C1 segment of cervical spinal cord (tissue), 14 donors: Measurements from ENCODE around the gene ELOF1.
A peak's percentile ranks its signal among the peaks of the same experiment; 100 is the strongest.
"Not testable (repeated sequence)": the region's sequence is repeated elsewhere in the genome, so short reads cannot be mapped to it uniquely, and the experiment has no call there.

Experiments
- DNase-seq, 14 donors: peaks; one replicate each; lab custom pipeline; 2025; lab: John Stamatoyannopoulos, UW

The ELOF1 gene

GRCh38 chr19:11558881-11559828 lies at the start of gene ELOF1:
Gene ELOF1 (minus strand): TSS chr19:11559230. CDS start chr19:11554347, 4,883 bp downstream.
- peak; percentile 88 to 98 (median 96) for DNase-seq

GRCh38 chr19:11606484-11606883 lies 47.5 kb upstream of the ELOF1 start:
- DNase-seq, result no peak

DNA sequence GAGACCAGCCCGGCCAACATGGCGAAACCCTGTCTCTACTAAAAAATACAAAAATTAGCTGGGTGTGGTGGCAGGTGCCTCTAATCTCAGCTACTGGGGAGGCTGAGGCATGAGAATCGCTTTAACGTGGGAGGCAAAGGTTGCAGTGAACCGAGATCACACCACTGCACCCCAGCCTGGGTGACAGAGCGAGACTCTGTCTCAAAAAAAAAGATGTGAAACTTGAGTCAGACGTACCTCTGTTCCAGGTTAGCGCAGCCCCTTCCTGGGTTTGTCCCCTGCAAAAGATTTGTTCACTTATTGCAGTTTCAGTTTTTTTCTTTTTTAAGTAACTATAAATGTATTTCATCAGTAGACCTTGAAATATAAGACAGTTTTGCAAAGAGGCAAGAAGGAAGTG lies 40.7 kb upstream of the ELOF1 start:
- not testable (repeated sequence) for DNase-seq

DNA sequence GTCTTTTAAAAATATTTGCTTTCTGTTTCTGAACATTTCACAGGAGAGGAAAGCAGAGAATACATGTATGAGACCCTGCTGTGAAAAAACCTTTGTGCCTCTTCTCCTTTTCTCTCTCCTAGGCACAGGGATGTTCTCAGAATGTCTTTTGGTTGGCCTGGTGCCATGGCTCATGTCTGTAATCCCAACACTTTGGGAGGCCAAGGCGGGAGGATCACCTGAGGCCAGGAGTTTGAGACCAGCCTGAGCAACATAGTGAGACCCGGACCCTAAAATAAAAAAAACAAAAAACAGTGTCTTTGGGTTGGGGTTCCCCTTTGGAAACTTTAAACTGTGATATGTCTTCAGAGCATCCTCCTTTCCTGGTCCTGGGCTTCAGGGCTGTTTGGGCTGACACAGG lies 39.7 kb upstream of the ELOF1 start:
- DNase-seq, result no peak

- DNase-seq, result no peak
Observed at GRCh38 chr19:11598103-11598483, 39.1 kb upstream of the ELOF1 start.

DNA sequence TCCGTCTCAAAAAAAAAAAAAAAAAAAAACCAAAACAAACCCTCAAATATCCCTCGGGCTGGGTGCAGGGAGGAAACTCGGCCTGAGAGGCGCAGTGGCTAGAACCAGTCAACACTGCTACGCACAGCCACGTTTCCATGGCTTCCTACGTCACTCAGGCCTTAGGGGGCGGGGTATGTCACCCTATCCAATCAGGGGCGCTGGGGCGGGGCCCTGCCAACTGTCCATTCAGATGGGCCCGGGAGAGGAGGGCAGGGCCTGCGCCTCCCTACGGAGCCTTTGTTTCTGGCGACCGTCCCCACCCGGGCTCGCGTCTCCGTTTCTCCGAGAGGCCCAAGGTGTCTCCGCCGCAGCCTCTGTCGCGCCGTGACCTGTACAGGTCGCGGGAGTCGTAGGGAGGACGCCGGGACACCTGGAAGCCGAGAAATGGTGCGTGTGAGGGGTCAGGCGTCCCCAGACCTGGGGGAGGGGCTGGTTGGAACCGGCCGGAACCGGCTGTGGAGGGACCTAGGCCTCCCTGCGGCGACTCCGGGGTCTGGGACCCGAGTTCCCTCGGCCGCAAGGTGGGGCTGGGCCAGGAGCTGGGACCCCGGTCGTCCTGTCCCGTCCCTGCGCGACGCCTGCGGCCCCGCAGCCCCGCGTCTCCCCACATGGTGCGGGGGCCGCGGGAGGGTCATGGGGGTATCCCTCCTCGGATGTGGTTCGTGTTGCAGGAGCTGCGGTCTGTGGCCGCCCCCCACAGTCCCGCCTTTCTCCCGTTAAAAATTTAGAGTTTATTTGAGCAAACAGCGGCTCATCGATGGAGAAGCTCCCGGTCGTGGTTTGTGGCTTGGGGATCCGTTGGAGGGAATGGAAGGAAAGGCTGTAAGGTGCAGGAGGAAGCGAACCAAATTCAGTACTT lies 38.4 kb upstream of the ELOF1 start, which contains the start of gene ZNF627:
ZNF627 (plus strand) TSS at position 282 of the 901 bp plus-strand sequence; CDS start at position 427, 145 bp downstream.
- peak; percentile 61 to 96 (median 93) for DNase-seq

DNA sequence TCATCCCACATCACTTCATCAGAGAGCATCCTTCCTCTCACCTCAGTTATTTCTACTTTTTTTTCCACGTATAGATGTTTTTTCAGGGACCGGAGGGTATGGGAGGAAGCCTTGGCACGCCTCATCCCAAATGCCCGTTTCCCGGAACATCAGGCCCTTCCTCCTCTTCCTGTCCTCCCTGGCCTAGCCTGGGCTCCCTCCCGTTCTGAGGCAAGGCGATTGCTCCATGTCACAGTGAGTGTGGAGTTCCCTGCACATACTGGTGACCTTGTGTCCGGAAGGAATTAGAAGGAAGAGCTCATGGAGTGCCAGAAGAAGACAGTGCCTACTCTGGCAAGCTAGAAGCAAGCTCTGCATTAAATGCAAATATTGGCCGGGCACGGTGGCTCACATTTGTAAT lies 37.1 kb upstream of the ELOF1 start:
- DNase-seq, result no peak

- DNase-seq, result no peak
Observed at GRCh38 chr19:11594084-11594483, 35.1 kb upstream of the ELOF1 start.

- peak in 1 of 14 donors; percentile 26 for DNase-seq
Observed at GRCh38 chr19:11587975-11588631, 29.1 kb upstream of the ELOF1 start.

GRCh38 chr19:11587302-11587974 lies 28.4 kb upstream of the ELOF1 start:
- peak in 12 of 14 donors; percentile 2 to 69 (median 34) for DNase-seq

- DNase-seq, result no peak
Observed at GRCh38 chr19:11586331-11586730, 27.3 kb upstream of the ELOF1 start.

GRCh38 chr19:11581740-11582139 lies 22.7 kb upstream of the ELOF1 start:
- no peak for DNase-seq

DNA sequence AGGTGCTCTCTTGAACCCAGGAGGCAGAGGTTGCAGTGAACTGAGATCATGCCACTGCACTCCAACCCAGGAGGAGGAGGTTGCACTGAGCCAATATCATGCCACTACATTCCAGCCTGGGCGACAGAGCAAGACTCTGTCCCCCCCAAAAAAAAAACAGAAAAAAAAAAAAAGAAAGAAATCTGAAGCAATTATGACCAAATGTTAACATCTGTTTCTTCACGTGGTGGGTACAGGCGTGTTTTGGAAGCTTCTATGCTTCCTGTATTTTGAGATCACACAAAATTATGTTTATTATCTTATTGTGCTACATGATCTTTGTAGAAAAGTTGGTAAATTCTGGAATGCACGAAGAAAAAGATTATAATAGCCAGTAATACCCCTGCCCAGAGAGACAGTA lies 21.1 kb upstream of the ELOF1 start:
- no peak for DNase-seq

DNA sequence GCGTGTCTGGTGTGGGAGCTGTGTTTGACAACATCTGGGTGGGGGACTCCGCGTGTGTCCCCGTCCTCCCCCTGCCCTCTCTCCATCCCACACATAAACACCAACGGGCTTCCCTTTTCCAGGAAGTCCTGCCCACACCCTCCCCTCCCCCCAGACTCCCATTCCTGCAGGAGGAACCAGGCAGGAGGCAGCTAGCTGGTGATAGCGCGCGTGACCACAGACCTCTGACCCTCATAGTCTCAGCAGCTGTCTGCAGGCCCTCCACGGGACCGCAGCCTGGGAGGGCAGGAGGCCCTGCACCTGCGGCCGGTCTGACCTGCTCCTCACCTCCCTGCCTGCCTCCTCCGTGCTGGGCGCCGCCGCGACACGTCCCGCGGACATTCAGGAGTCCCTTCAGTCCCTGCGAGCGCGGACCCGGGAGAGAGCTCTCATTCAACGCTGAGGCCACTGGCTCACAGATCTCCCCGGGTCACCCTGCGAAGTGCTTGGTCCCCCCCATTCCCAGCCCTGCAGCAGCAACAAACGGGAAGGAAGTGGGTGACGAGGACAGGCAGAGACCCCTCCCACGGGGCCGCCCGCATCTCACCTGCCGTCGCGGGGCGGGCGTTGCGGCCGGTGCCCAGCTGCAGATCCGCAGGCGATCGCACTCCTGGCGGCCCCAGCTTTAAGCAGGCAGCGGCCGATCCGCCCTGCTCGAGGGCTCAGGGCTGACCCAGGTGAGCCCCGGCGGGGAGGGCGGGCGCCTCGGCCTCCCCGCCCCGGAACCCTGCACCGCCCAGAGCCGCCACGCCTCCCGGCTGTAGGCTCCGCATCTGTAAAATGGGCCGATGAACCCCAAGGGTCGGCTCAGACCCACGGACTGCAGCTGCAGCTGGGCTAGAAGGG lies 19.5 kb upstream of the ELOF1 start:
- peak in 1 of 14 donors; percentile 8 for DNase-seq

DNA sequence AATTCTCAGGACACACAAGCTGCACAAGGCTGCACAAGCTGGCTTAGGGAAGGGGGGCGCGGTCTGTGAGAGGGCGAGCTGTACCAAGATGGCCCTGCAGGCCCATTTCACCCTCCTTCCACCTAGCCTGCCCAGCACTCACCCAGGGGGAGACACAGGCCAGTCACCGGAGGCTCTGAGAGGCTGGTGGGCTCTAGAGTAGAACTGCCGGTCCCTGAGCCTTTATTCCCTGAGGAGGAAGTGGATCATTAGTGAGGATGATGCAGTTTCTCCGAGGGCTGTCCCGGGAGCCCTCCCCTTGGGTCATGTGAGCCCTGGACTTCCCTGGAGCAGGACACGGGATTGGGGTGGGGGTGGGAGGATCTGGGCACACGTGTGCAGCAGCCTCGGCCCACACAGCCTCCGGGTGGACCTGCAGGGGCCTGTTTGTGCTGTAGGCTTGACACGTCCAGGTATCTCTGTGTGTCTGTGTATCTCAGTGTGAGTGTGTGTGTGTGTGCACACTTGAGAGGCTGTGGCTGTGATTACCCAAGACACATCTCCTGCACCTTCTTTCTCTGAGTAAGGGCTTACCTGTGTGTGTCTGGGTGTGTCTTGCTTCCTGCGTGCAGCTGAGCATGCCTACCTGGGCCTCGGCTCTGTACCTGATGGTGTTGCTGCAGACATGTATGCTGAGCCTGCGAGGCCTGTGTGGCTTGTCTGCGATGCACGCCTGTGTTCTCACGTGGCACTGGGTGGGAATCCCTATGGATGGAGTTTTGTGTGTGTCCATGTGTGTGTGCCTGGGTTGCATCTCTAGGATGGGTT lies 18.6 kb upstream of the ELOF1 start, which contains the start of gene ACP5:
ACP5 (minus strand) TSS at position 195 of the 807 bp plus-strand sequence. CDS start 328 bp downstream, outside the sequence.
- no peak for DNase-seq

GRCh38 chr19:11576227-11576626 lies 17.2 kb upstream of the ELOF1 start:
- no peak for DNase-seq

DNA sequence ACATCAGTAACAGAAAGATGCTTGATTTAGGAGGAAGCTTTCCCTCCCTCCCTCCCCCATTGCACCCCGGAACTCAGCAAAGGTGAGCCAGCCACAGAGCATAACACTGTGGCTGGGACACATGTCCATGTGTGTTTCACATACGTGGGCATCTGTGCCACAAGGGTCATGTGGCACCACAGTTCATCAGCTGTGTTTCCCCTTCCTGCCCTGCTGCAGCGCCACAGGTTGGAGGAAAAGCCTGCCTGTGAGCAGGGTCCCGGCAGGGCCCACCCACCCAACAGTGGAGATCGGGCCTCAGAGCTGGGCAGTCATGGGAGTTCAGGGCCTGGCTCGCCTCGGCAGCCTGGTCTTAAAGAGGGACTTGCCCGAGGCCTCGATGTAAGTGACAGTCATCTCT lies 15.7 kb upstream of the ELOF1 start:
- DNase-seq, result no peak

GRCh38 chr19:11573763-11574162 lies 14.7 kb upstream of the ELOF1 start:
- not testable (repeated sequence) for DNase-seq

- DNase-seq, result not testable (repeated sequence)
Observed at GRCh38 chr19:11573354-11573753, 14.3 kb upstream of the ELOF1 start.
